Measurements from ENCODE around the gene SLC1A2.

Gene SLC1A2

GRCh38 chr11:35419184-35419829 lies at the start of gene SLC1A2:
SLC1A2 (minus strand) TSS chr11:35419558; CDS start chr11:35418966, 592 bp downstream.
- DNase-seq (ENCODE audit: low spot score): no peak

DNA sequence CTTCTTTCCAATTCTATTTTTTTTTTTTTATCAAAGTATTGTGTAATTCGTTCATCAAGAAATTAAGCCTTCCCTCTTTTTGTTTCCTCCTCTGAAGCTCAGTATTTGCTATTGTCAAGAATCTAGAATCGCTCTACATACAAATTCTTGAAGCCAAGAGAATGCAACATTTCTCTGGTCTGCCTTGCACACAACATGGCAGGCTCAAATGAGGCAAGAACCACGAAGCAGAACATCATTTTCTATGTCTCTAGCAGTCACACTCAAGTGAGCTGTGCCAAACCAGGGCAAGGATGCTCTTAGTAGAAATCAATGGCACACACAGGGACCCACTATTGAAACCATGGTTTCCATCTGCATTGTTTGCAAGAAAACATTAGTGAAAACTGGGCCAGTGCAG lies 46.7 kb upstream of the SLC1A2 start:
- DNase-seq (ENCODE audit: low spot score): no peak

GRCh38 chr11:35464308-35464707 lies 45.0 kb upstream of the SLC1A2 start:
- no peak for DNase-seq (ENCODE audit: low spot score)

DNA sequence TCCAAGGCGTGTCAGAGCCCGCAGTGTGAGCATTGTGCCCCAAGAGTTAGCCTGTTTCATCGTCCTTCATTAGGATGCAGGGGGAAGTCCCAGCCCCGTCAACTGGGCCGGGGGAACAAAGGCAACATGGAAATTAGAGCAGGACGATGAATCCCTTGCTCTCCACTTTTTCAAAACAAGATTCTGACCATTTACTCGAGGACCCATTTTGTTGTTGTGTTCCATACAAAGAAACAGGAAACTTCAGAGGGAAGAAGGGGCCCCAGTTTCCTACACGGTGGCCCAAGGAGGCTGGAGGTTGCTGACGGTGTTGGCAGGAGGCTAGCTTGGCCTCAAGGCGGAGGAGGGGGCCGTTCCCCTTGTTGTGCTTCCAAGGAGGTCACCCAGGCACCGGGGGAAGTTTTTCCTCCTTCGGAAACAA lies 44.0 kb upstream of the SLC1A2 start:
- no peak for DNase-seq (ENCODE audit: low spot score)

DNA sequence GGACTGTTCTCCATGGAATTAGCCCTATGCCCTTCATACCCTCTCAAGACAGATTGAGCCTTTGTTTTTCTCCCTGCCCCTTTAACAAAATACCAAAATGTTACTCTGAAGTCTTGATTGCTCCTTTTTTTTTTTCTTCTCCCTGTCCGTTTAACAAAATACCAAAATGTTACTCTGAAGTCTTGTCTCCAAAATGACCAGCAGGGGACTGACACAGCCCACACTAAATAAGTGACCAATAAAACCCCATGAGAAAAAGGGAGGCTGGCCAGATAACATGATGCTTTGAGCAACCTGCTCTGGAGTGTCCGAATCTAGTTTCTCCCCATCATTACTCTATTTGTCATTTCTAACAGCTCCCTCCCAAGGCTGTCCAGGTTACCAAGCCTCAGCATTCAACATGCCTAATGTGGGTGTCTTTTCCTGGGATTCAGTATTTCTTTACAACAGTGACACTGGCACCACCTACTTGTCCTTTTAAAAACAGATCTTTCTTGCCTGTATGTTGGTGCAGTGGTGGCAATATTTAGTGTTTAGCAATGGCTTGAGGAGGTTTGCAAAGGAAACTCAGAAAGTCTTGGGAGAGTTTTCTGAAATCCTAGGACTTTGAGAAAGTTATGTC lies 42.7 kb upstream of the SLC1A2 start:
- DNase-seq (ENCODE audit: low spot score): no peak

DNA sequence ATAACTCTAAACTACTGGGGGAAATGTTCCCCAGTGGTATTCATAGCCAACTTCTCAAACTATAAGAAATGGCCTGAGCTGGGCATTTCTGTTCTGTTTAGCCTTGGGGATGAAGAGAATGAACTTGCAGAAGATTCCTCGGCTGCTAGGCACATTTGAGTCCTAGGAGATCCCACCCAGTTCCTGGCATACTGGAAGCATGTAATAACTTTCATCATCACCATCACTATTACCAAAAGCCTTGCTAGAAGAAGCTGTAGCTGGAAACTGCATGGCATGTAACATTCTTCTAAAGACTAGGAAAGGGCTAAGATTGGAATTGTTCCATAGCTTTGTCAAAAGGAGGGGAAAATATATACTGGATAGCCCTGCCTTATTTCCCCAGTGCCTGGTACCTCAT lies 40.1 kb upstream of the SLC1A2 start:
- DNase-seq (ENCODE audit: low spot score): no peak

- no peak for DNase-seq (ENCODE audit: low spot score)
Measured at GRCh38 chr11:35458846-35459245, 39.5 kb upstream of the SLC1A2 start.

GRCh38 chr11:35454362-35454761 lies 35.0 kb upstream of the SLC1A2 start:
- DNase-seq (ENCODE audit: low spot score): no peak

GRCh38 chr11:35436581-35437250 lies 17.4 kb upstream of the SLC1A2 start:
- no peak for DNase-seq (ENCODE audit: low spot score)

DNA sequence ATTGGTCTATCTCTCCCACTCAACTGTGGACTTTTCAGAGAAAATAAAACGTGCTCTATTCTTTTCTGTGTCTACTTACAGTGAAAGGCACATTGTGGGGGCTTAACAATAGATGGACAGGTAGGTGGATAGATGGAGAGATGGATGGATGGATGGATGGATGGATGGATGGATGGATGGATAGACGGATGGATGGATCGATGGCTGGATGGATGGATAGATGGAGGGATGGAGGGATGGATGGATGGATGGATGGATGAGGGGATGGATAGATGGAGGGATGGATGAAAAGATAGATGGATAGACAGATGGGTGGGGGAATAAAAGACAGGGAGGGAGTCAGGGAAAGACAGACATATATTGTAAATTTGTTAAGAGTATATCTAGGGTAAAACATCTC lies 14.2 kb upstream of the SLC1A2 start:
- DNase-seq (ENCODE audit: low spot score): no peak

GRCh38 chr11:35432464-35432863 lies 13.1 kb upstream of the SLC1A2 start:
- no peak for DNase-seq (ENCODE audit: low spot score)

DNA sequence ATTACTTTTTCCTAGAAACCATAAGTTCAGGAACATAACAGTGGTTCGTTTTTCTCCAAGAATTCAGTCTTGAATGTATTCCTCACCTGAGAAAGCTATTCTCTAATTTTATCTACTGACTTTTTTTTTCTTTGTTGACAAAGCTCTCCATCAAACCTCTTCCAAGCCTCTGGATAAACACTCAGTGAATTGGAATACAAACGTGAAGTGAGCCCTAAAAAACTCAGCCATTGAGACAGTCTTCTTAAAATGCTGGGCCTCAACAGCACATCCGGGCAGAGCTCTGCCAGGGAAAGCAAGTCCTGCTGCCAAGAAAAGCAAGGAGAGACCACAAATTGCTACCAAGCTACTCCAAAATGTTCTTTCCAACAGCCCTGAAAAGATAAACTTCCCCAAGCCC lies 7.7 kb upstream of the SLC1A2 start:
- DNase-seq (ENCODE audit: low spot score): no peak

DNA sequence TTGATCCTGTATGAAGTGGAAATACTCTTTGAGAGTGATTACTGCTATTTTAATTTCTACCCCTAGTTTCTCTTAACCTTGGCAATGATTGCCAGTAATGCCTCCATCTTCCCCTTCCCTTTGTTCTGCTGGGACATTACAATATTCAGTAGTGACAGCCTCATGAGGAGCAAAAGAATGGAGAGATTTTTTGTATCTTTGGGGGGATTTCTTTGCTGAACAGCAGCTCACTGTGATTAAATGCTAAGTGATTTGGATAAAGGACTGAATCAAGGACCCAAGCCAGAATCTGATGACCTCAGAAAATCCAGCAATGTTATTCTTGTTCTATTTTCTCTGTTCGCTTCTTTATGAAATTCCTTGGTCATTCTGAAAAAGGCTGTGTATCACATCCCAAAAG lies 7.0 kb upstream of the SLC1A2 start:
- DNase-seq (ENCODE audit: low spot score): no peak

- no peak for DNase-seq (ENCODE audit: low spot score)
Measured at GRCh38 chr11:35425603-35426212, 6.3 kb upstream of the SLC1A2 start.

DNA sequence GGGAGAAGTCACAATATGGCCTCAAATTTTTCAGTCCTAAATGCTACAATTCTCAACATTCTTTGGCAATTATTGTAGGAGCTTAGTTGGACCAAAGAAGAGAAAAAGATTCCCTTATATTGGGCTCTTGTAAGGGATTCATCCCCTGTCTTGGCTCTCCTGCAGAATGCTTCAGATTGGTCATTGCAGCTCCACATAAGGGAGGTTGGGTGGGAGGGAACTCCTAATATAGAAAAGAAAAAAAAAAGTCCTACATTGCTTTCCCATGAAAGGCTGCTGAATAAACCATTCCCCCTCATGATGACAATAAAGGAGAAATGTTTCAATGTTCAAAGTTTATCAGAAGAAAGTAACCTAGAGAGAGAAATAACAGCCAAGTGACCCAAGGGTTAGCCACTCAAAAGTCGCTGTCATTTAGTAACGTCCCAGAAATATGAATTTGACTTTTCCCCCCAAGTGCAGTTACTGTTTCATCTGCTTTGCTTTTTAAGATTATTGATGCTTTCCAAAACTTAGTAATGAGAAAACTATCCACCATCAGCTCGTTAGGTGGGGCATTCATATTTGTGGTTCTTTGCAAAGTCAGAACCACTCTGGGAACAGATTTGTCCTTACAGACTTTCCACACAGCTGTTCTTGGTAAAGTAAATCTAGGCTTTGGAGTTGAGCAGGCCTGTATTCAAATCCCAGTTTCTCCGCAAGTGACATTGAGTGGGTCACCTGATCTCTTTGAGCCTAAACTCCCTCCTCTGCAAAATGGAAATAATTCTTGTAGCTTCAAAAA lies 5.0 kb upstream of the SLC1A2 start:
- no peak for DNase-seq (ENCODE audit: low spot score)

- DNase-seq (ENCODE audit: low spot score): no peak
Measured at GRCh38 chr11:35420371-35420770, 1.0 kb upstream of the SLC1A2 start.

DNA sequence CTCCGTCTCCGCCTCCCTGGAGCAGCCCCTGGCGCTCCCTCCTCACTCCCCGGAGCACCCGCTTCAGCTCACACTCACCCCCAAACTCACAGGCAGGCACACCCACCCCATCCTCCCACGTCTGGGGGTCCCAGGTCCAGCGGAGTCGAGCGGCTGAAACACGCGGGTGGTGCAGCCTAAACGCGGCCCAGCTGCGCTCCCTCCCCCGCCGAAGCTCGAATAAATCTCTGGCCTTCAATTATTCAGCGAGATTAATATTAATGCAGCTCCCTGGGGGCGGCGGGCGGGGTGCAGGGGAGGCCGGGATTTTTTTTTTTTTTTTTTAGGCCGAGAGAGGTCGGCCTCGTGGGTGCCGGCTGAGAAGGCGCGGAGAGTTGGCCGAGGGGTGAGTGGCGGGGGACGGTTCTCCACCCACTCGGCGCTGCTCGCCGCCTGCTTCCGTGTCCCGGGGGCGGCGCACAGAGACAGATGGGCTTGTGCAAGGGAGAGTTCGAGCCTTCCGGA lies 524 bp upstream of the SLC1A2 start:
- no peak for DNase-seq (ENCODE audit: low spot score)

- DNase-seq (ENCODE audit: low spot score): peak; percentile 10
Measured at GRCh38 chr11:35418282-35419183, 825 bp downstream of the SLC1A2 start.

DNA sequence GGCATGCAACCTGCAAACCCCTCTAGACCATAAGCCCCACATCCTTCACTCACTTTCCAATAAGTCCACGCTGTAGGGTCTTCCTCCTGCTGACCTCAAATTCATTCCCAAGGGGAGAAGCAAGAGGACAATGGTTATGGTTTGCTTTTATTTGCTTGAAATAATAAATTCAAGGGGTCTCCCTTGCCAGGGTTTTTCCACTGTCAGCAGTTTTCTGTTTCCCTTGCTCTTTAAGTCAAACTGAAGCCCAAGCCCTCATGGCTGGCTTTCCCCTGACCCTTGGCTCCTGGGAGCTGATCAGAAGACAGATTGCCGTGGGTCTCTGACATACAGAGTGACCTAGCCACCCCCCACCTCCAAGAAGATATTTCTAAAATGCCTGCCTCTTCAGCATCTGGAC lies 3.9 kb downstream of the SLC1A2 start:
- no peak for DNase-seq (ENCODE audit: low spot score)

DNA sequence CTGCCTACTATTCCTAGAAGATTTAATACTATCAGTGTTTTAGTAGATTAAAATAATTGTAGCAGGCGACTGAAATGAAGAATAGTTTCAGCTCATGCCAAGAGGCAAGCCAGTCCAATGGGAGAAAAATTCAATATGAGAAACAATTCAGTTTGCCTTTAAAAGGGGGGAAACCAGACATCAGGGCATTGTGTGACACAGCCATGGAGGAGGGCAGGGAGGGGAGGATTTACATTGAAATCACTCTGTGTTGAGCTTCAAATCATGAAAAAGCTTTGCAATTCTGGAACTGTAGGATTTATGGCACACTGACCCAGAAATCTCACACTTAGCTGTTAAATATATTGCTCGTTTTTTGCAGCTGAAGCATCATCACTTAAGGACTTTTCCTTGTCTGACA lies 4.6 kb downstream of the SLC1A2 start:
- no peak for DNase-seq (ENCODE audit: low spot score)

- no peak for DNase-seq (ENCODE audit: low spot score)
Measured at GRCh38 chr11:35414311-35414710, 5.0 kb downstream of the SLC1A2 start.
